Activated CD4-positive, alpha-beta T cell treated with anti-CD3 and anti-CD28 coated beads, Interleukin-2, amount 10 ng/mL, durations not matched to agents 7 days and 5 days (primary cell): ENCODE data around the gene ESRRB. TPM values are rescaled to one million over a fixed set of nuclear protein-coding genes. Genes with fewer than 3 reads are reported as not detected.

Source experiments
- total RNA-seq, 2 experiments: library from RNA; stranded (reverse); gene quantifications; one replicate each; pipeline ENCODE4 v1.2.3, GENCODE V29; 2021

The ESRRB gene
- total RNA-seq, 2 experiments from 2014 or later = 0.22 TPM; not detected in 1

Other genes with a start within 250 kb of the ESRRB start
- gene GPATCH2L, start 224.2 kb upstream of the ESRRB start, total RNA-seq = 10 to 100 TPM; 41.8 to 51.9 TPM